HG03159 (cell line): ENCODE data around the gene UGT1A9.
"Not testable (repeated sequence)": the region's sequence is repeated elsewhere in the genome, so short reads cannot be mapped to it uniquely, and the experiment has no call there.

Experiments used
- ATAC-seq: cut with Tn5 transposase; IDR thresholded peaks from one replicate; pipeline ENCODE4 v1.9.1; 2021; ENCODE audit warnings: mild to moderate bottlenecking, moderate library complexity; ENCODE audit not compliant: unreplicated experiment

UGT1A9 gene

DNA sequence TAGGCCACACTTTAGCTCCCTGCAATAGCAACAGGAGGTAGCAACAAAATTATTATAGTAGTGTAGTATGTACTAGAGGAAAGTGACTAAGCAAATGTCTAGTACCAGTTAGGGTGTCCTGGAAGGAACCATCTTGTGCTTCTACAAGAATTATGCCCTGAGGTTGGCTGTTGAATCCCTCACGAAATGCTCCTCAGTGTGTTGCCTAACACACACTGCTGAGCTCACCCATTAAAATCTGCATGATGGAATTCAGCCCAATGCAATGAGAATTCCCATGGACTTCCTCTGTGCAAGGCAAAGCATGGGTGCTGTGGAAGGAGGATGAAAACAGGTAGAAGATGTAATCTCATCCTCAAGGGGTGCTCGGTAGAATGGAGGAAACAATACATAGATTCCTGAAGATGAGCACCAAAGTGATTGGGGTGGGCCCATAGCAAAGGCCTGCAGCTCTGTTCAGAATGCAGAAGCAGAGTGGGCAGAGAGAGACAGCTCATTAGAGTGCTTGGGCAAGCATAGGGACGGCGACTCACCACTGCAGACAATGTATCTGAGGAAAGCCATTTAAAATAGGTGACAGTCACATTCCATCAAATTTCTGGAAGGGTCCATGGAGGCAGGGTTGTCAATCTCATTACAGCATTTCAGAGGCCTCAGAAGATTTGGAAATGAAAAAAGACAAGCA is 8.8 kb downstream of the UGT1A9 start:
- ATAC-seq: no peak

- no peak for ATAC-seq
Observed at GRCh38 chr2:233681521-233682099, 9.9 kb downstream of the UGT1A9 start, which contains the start of gene UGT1A7. Gene UGT1A7 (plus strand): TSS chr2:233681901. CDS start chr2:233681938, 37 bp downstream.

GRCh38 chr2:233684640-233685039 is 12.9 kb downstream of the UGT1A9 start:
- ATAC-seq: no peak

DNA sequence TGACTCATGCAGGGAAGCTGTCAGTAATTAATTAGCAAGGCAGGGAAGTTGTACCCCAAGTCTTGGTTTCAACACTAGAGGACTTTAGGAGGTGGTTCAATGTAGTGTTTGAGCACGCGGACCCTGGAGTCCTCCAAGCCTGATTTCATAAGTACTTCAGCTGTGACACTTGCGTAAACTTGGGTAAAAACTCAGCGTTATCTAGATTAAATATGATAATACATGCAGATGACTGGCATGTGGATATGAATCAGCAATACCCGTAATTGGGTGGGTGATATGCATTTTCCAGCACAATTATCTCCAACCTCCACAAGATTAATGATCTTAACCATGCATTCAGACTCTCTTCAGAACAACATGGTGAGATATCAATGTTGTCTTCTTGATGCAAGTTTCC is 15.2 kb downstream of the UGT1A9 start:
- ATAC-seq: no peak

GRCh38 chr2:233688341-233688740 is 16.6 kb downstream of the UGT1A9 start:
- ATAC-seq: no peak

DNA sequence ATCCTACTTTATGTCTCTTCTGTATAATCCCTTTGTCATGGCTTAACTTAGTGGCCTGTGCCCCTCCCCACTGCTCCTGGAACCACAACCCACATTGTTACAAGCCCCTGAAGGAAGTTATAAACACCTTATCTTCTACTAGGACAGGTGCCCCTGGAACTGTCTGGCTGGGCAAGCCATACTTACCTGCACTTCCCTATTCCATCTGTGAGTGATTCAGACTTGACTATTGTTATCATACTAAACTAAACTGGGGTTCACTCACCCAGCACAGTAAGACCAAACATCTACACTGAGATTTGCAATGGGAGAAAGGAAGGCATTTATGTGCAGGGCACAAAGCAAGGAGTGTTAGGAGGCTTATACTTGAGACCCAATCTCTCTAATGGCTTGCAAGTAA is 17.3 kb downstream of the UGT1A9 start:
- ATAC-seq: no peak

- ATAC-seq: no peak
Observed at GRCh38 chr2:233689501-233689900, 17.8 kb downstream of the UGT1A9 start.

DNA sequence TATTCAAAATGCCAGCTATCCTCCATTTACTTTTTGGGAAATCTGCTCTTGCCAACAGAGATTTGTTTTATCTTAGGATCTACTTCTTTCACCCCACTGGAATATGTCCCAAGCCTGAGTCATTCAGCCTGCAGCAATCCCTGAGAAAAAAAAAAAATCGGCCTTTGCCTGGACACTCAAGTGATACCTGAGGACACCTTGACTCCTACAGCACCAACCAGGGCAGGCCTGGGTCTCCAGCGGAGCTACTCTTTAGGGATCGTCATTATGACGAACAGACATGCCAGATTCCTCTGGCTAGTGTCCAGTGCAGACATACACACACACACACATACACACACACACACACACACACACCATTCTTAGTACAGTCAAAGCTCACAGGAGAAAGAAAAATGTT is 18.7 kb downstream of the UGT1A9 start:
- ATAC-seq: no peak

- ATAC-seq: no peak
Observed at GRCh38 chr2:233691443-233692433, 20.0 kb downstream of the UGT1A9 start.

DNA sequence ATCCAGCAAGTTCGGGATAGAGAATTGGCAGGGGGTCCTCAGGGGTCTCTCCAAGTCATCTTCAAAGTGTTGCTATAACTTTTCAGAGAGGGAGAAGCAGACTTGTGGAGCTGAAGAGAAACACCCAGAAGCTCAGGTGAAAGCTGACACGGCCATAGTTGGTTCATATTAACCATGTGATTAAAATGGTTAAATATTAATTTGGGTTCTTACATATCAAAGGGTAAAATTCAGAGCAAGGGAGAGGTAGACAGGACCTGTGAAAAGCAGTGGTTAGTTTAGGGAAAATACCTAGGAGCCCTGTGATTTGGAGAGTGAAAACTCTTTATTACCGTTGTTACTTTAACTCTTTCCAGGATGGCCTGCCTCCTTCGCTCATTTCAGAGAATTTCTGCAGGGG is 20.9 kb downstream of the UGT1A9 start, which contains the start of gene UGT1A6:
Gene UGT1A6, plus strand, starts transcription at position 243 of the 400 bp plus-strand sequence. Its CDS starts 115 bp downstream, at position 358.
- no peak for ATAC-seq

DNA sequence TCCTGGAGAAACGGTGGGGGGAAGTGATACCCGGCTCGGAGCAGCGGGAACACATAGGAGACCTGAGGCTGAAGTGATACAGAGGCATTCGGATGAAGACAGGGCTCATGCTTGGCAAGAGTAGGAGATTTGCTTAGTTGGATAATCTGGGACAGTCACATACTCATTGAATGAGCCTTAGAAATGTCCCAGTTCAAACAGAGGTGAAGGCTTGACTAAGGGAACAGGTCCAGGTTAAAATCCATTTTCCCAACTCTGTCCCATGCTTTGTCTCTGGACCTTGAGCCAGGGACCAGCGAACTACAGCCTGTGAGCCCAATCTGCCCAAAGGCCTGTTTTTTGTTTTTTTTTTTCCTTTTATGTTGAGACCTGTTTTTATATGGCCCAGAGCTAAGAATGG is 22.3 kb downstream of the UGT1A9 start:
- no peak for ATAC-seq

DNA sequence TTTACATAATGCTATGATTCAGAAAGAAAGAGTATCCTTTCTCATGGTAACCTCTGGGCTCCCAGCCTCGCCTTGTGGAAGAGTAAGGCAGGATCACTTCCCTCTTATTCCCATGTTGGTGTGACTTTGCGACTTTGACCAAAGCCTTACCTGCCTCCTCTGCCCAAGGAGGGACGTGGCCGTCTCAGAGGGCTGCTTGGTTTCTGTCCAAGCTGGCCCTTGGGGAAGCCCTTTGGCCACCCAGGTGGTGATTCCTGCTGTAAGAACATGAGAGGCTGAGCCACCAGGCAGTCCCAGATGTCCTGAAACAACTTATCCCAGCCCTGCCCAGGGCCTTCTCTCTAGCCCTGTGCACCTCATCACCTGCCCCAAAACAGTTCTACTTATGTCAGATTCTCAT is 27.0 kb downstream of the UGT1A9 start:
- no peak for ATAC-seq

DNA sequence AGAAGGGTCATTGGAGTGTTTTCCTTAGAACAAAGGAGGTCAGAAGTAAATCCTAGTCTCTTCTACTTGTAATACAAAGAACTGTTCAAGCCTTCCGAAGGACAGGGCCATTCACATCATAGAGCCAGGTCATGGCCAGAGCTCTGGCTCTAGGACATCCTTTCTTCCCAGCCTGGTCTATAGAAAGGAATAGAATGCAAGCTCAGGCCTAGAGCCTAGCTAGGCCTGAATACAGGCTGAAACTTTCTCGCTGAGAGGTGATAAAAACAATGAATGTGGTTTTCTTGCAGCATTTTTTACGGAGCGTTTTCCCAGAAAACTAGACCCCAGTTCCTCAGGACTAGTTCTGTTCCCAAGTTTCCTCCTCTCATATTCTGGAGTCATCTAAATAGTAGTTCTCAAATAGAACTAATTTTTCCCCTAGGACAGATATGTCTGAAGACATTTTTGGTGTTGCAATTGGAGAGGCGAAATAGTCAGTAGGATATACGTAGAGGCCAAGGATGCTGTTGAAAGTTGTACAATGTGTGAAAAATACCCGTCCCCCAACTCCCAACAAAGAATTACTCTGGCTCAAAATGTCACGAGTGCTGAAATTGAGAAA is 27.8 kb downstream of the UGT1A9 start:
- no peak for ATAC-seq

- ATAC-seq: no peak
Observed at GRCh38 chr2:233700028-233700635, 28.4 kb downstream of the UGT1A9 start.

DNA sequence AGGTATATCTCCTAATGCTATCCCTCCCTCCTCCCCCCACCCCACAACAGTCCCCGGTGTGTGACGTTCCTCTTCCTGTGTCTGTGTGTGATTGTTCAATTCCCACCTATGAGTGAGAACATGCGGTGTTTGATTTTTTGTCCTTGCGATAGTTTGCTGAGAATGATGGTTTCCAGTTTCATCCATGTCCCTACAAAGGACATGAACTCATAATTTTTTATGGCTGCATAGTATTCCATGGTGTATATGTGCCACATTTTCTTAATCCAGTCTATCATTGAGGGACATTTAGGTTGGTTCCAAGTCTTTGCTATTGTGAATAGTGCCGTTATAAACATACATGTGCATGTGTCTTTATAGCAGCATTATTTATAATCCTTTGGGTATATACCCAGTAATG is 29.1 kb downstream of the UGT1A9 start:
- ATAC-seq: not testable (repeated sequence)

- no peak for ATAC-seq
Observed at GRCh38 chr2:233702238-233702637, 30.5 kb downstream of the UGT1A9 start.

DNA sequence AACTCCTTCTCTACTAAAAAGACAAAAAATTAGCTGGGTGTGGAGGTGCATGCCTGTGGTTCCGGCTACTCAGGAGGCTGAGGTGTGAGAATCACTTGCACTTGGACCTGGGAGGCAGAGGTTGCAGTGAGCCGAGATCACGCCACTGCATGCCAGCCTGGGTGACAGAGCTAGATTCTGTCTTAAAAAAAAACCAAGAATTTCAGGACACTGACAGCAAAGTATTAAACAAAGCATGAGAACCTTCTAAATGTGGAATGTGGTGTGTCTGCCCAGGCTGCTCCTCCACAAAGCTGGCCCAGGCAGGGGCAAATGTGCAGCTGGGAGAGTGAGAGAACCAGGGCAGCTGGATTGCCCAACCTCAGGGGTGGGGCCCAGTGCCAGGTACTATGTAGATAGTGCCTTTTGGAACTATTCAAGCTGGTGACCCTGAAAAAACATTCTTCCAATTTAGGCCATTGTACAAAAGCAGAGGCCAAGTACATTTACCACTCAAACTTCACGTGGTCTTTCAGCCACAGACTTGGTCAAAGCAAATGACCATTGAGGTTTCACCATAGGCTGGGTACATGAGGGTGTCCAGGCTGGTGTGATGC is 34.3 kb downstream of the UGT1A9 start:
- no peak for ATAC-seq

DNA sequence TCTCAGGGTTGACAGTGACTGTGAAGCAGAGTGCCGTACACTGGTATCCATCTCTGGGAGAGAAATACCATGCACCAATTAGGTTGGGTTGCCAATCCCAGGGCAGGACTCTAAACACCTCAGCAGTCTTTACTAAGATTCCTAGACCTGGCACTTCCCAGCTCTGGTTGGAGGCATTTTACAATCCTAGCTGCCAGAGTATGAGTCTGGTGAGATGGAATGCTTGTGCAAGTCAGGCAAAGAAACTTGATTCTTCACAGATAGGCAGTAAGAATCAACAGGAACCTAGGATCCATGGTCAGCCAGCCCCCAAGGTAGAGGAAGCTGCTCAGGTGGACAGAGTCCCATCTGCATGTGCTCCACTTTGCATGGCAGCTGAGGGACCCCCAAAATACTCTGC is 35.0 kb downstream of the UGT1A9 start:
- no peak for ATAC-seq

DNA sequence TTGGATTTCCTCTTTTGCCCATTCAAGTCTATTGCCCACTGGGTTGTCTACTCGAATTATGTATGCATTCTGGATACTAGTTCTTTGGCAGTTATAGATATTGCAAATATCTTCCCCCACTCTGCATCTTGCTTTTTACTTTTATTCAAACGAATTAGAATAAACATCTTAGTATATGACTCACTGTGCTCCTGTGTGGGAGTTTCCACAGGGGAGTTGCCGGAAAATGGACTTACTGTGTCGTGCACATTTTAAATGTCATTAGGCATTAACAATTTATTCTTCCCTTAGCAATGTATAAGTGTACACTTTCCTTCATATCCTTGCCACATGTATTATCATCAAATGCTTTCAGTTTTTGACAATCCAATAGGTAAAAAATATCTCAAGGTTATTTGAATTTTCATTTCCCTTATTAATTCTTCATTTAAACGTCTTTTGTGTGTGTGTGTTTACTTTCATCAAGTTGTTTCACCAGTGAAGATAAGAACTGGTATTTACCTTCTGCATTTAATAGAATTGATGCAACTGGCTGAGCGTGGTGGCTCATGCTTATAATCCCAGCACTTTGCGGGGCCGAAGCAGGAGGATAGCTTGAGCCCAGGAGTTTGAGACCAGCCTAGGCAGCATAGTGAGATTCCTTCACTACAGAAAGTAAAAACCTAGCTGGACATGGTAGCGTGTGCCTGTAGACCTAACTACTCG is 36.4 kb downstream of the UGT1A9 start:
- ATAC-seq: no peak

- no peak for ATAC-seq
Observed at GRCh38 chr2:233708942-233709341, 37.2 kb downstream of the UGT1A9 start.
